ENCODE data around the gene ZCCHC4.

Gene ZCCHC4

DNA sequence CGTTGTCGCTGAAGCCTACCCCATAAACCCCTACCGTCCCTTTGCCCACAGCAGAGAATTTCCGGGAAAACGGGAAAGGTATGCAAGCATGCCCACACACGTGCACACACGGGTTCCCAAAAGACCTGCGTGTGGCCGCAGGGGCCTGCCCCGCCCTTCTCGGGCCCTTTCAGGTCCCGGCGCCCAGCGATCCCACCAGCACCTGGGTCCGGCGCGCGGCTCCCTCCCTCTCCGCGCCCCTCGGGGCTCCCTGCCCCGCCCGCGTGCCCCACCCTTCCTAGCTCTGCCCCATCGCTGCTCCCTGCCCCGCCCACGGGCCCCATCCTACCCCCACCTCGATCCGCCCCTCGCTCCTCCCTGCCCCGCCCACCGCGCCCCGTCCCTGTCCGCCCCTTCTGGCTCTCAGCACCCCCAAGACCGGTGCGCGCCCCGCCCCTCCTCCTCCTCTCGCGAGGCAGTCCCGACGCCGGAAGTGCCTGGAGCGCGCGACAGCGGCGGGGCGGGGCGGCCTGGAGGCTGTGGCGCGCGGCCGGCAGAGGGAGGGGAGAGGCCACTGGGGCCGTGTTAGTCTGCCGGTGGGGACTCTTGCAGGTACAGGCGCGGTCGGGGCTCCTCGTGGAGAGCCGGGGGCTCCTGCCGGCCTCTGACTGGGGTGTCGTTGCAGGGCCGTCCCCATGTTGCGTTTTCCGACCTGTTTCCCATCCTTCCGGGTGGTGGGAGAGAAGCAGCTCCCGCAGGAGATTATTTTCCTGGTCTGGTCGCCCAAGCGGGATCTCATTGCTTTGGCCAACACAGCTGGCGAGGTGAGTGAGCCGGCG is 64.4 kb downstream of the ZCCHC4 start, which contains the start of gene ANAPC4:
ANAPC4 (plus strand) TSS at position 510 of the 818 bp plus-strand sequence; CDS start at position 675, 165 bp downstream.
- peak; percentile 82 for DNase-seq (ENCODE audit: low spot score)
- no peak for FAIRE-seq

DNA sequence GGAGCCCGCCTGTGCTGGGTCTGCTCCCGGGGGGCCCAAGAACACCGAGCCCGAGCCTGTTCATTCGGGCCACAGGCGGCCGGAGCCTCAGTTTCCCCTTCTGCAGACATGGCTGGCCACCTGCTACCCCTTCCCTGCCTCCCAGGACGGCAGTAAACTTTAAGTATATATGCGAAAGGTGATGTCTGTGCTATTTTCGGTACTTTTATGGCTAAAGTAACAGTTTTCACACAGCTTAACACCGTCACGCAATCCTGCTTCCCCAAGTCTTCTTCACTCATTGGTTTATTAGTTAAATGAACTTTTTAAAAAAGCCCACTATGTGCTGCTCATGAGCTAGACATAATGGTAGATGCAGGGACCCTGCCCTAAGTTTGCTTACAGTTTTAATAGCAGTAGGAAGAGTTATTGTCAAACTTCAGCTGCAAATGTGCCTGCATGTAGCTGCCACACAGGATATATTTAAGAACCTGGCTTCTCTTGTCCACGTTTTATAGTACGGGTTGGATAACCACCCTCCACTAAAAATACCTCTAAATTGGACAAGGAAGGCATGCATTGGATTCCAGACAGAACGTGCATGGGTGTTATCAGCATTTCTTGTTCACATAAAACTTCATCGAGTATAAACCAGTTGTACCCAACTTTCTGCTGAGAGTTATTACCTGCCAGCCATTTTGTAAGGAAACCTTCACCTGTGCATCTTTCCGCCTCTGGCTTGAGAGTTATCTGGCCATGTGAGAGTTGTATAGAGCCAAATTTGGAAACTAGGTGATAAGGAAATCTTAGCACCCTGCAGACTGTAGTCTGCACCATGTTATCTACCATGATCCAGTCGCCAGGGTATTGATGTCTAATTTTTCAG is 65.2 kb downstream of the ZCCHC4 start:
- no peak for DNase-seq (ENCODE audit: low spot score)

DNA sequence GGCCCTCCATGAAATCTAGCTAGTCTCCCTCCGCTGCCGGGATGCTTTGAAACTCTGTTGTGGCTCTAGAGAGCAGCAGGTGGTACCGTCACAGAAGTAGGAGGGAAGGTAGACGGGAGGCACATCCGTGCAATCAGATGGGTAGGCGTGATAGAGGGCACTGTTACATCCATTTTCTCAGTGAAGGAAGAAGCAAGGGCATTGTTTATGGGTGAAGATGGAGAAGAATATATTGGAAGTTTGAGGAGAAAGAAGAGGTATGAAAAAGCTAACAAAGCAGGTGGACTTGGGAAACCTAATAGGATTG is 65.8 kb downstream of the ZCCHC4 start:
- FAIRE-seq, result no peak

More for the DNA sequence above, 65.2 kb downstream of the ZCCHC4 start:
- FAIRE-seq, result no peak

DNA sequence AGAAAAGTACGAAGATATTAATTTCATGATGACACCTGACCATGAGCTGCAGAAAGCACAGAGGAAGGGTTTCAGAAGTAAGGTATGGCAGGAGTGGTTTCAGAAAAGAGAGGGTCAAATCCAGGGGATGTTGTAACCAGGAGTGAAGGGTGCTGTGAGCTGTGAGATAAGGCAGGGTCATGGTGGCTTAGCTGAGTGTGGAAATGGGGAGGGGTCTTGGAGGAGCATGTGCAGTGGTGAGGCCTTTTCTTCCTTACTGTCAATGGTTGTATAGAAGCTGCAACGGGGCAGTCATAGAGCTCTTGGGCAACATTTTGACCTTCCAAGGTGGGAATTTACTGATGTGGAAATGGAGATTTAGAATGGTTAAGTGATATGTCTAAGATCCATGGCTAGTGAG is 67.0 kb downstream of the ZCCHC4 start:
- FAIRE-seq (no peak), DNase-seq (ENCODE audit: low spot score) (no peak)

More for the DNA sequence above, 65.8 kb downstream of the ZCCHC4 start:
- no peak for DNase-seq (ENCODE audit: low spot score)

DNA sequence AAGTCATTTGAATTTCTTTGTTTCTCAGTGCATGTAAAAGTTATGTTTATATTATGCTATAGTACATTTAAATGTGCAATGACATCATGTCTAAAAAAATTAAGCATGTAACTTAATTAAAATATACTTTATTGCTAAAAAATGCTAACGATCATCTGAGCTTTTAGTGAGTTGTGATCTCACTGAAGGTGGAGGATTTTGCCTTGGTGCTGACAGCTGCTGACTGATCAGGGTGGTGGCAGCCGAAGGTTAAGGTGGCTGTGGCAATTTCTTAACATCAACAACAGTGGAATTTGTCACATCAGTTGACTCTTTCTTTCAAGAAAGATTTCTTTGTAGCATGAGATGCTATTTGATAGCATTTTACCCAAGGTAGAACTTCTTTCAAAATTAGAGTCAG is 71.1 kb downstream of the ZCCHC4 start:
- DNase-seq (ENCODE audit: low spot score), result no peak
- FAIRE-seq, result no peak

DNA sequence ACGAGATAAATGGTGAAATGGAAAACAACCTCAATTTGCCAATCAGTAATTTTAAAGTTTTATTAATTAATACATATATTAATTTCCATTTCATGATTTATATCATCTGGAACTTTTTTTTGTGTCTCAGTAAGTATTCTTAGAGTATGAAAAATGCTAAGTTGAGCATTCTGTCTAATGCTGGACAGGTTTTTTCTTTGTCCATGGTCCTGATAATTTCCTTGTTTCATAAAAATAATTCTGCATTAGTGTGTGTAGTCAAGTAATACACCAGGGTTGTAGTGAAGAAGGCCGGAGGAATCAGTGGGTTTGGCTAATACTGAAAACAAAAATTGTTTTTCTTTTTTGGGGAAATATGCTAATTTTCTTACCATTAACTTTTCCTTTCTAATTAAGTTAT is 74.4 kb downstream of the ZCCHC4 start:
- no peak for DNase-seq (ENCODE audit: low spot score)
- no peak for FAIRE-seq

DNA sequence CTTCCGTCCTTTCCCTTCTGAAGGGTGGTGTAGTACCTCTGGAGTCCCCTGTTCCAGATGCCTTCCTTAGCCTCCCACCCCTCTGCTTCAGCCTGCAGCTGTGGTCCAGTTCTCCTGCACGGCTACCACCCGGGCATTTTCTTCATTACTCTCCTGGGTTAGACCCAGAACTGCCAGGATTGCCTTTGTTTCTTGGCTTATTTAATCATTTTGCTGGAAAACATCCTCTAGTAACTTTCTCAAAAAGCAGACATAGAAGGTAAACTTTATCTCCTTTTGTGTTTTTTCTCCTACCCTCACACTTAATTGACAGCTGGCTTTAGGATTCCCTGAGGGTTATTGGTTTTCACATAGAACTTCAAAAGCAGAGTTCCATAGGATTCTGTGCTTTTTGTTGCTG is 84.7 kb downstream of the ZCCHC4 start:
- DNase-seq (ENCODE audit: low spot score) (no peak), FAIRE-seq (no peak)

DNA sequence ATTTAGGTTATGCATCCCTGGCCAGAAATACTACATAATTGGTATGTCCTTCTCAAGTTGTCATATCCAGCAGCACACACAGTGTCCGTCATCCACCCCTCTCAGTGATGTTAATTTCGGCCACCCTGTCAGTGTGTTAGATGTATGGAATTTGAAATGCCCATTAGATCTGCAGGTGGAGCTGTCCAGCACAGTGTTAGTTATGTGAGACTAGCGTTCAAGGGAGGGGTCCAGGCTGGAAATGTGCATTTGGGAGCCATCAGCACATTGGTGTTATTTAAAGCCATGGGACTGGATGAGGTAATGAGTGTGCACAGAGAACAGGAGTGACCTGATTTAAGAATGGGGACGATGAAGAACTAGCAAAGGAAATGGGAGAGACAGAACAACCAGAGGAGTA is 86.9 kb downstream of the ZCCHC4 start:
- FAIRE-seq (no peak), DNase-seq (ENCODE audit: low spot score) (no peak)

DNA sequence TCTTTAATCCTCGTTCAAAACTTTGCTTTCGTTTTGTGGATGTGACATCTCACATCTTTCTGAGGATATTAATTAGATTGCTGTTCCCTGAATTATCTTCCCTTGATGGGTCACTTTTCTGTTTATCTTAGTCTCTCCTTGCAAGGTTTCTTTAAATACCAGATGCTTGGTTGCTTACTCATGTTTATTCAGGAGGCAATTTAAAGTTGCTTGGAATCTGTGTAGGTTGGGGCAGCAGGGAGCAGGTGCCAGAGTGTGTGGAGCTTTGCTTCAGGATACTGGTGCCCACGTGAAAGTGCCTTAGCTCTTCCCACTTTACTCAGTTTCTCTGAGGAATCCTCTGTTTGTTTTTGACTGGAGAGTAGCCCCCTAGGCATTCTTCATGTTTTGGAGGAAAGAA is 88.5 kb downstream of the ZCCHC4 start:
- no peak for FAIRE-seq

DNA sequence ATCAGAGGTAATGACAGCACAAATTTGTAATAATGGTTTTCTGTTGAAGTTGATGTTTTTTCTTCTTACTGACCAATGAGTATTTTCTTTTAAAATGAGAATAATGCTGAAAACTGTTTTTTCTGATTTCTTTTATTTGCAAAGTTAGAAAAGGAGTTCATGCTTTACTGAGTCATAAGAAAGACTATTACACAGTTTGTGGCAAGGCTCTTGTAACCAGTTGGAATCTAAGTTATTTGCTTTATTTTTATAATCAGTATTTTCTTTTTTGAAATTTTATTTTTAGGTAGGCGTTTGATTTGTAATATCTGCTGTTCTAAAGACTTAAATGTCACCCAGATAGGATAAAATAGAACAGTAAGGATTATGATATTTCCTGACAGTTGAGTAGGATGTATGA is 89.9 kb downstream of the ZCCHC4 start:
- DNase-seq (ENCODE audit: low spot score), result no peak
- FAIRE-seq, result no peak

More for the DNA sequence above, 88.5 kb downstream of the ZCCHC4 start:
- DNase-seq (ENCODE audit: low spot score), result no peak

DNA sequence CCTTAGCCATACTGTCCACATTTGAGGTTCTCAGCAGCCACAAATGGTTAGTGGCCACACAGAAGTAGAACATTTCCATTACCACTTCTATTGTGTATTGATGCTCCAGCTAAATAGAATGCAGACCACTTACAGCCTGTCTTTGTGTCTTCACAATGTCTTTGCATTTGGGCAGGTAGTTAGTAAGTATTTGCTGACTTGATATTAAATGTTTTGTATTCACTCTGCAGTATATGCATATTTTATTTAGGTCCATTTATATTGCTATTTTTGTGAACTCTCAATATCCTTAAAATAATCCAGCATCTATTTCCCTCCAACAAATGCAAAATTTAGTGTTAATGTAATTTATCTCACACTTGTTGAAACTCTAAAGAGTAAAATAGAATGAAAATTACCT is 91.1 kb downstream of the ZCCHC4 start:
- DNase-seq (ENCODE audit: low spot score) (no peak), FAIRE-seq (no peak)

DNA sequence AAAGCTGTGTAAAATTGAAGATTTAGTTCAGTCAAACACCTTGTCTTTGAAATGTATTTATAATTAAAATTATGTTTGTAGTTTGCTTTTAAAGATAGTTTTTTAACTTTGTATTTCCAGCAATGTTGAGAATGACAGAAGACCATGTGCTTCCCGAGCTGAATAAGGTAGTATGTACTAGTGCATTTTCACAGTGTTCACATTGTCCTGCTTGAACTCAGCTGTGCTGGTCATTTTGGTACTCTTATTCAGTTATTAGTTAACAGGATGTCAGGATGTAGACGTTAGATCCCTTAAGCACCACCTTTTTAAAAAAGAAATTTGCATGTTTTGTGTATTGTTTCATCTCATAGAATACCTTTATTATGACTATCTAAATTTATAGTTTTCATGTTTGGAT is 92.9 kb downstream of the ZCCHC4 start:
- FAIRE-seq, result no peak
- DNase-seq (ENCODE audit: low spot score), result no peak

DNA sequence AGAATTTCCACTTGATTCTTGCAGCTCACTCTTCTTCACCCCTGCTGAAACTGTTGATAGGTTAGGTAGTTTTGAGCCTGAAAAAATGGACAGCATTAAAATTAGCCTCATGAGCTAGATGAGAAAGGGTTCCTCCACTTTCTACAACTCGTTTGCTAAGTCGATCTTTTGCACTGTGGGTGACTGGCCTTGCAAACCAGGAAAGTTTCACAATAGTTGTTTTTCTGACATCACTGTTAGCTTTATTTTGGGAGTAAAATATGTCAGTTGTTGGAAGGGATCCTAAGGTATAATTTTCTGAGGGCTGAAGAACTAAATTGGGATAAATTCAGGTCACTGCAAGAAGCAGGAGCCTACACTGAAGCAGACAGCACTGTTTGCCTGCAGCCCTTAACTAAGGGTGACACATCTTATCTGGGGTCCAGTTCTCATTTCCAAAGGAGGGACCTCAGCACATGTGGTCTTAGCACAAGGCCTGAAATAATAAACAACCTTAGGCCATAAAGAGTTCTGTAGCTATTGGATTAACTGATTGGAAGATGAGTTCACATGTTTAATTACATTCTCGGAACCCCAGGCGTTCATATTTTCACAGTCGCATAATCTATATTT is 93.6 kb downstream of the ZCCHC4 start:
- FAIRE-seq (no peak), DNase-seq (ENCODE audit: low spot score) (no peak)

DNA sequence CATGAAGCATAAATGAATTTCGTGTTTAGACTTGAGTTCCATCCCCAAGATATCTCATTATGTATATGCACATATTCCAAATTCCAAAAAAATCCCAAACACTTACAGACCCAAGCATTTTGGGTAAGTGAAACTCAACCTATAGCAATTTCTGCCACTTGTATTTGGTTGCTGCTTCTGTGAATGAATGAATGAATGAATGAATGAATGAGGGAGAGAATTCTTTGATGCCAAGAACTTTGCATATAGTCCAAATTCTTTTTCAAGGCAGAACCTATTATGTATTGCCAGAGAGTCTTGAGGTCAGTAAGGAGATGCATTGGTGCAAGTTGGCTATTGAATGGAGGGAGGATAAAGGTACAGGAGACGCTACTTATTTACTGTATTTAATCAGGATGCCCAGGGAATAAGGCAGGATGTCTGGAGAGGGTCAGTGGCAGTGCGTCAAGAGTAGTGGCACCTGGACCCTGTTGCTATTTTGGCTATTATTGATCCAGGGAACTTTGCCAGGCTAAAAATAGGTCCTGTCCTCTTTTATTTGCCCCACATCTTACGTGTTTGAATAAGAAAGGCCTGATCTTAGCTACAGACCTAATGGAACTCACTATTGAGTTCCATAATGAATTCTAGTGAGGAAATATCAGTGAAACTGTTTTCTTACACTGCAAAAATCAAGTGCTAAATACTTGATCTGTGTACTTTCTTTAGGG is 98.4 kb downstream of the ZCCHC4 start:
- no peak for FAIRE-seq

DNA sequence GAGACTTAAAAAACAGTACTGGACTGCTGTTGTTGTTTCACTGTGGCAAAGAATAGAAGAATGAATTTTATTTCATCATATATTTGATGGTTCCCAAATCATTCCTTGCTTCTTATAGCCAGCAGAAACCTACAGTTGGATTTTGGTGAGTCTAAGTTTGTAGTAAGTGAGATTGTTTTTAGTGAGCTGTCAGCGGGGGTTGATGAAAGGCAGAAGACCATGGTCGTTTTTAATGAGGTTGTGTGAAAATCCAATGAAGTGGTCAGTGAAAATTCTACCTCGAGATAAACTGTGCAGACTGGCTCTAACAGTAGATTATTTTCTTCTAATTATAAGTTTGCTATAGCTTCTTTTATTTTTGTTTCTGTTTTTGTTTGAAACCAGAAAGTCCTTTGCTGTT is 100.7 kb downstream of the ZCCHC4 start:
- DNase-seq (ENCODE audit: low spot score) (no peak), FAIRE-seq (no peak)

More for the DNA sequence above, 98.4 kb downstream of the ZCCHC4 start:
- DNase-seq (ENCODE audit: low spot score), result no peak

DNA sequence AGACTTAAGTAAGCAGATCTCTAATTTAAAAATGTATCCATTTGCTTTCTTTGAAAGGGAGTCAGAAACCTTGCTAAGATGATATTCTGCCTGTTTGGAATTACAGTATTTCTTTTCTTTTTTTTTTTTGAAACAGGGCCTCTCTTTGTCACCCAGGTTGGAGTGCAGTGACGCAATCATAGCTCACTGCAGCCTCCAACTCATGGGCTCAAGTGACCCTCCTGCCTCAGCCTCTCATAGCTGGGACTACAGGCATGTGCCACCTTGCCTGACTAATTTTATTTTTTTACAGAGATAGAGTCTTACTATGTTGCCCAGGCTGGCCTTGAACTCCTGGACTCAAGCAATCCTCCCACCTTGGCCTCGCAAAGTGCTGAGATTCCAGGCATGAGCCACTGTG is 104.4 kb downstream of the ZCCHC4 start:
- FAIRE-seq (no peak), DNase-seq (ENCODE audit: low spot score) (no peak)
